Ishikawa (cell line): ENCODE measurements around the gene MYH7.

Experiments used
- CEBPB ChIP-seq: IDR thresholded peaks from 2 replicates; pipeline ENCODE4 v1.6.1; 2012
- CREB1 ChIP-seq: IDR thresholded peaks from 2 replicates; pipeline ENCODE4 v1.6.1; 2012; ENCODE audit warnings: low read depth
- EGR1 ChIP-seq: IDR thresholded peaks from 2 replicates; pipeline ENCODE4 v1.6.1; 2012
- EP300 ChIP-seq: IDR thresholded peaks from 2 replicates; pipeline ENCODE4 v1.6.1; 2012; ENCODE audit warnings: borderline replicate concordance
- FOXM1 ChIP-seq: IDR thresholded peaks from 2 replicates; pipeline ENCODE4 v1.6.1; 2012; ENCODE audit warnings: low read depth, borderline replicate concordance
- MAX ChIP-seq: IDR thresholded peaks from 2 replicates; pipeline ENCODE4 v1.6.1; 2012
- NFIC ChIP-seq: IDR thresholded peaks from 2 replicates; pipeline ENCODE4 v1.6.1; 2012
- RAD21 ChIP-seq: IDR thresholded peaks from 2 replicates; pipeline ENCODE4 v1.6.1; 2012; ENCODE audit warnings: low read depth
- REST ChIP-seq: IDR thresholded peaks from 2 replicates; pipeline ENCODE4 v1.6.1; 2012; ENCODE audit warnings: low read depth, mild to moderate bottlenecking
- TAF1 ChIP-seq: IDR thresholded peaks from 2 replicates; pipeline ENCODE4 v1.6.1; 2012; ENCODE audit warnings: low read depth, mild to moderate bottlenecking
- TCF12 ChIP-seq: IDR thresholded peaks from 2 replicates; pipeline ENCODE4 v1.6.1; 2012; ENCODE audit warnings: low read depth
- TEAD4 ChIP-seq: IDR thresholded peaks from 2 replicates; pipeline ENCODE4 v1.6.1; 2012
- YY1 ChIP-seq: IDR thresholded peaks from 2 replicates; pipeline ENCODE4 v1.6.1; 2012; ENCODE audit warnings: low read depth
- ZBTB7A ChIP-seq: IDR thresholded peaks from 2 replicates; pipeline ENCODE4 v1.6.1; 2012; ENCODE audit warnings: low read depth
- TF ChIP-seq, protein P1 (sequence below): IDR thresholded peaks from 2 replicates; pipeline ENCODE4 v1.6.1; 2012

MYH7 gene

DNA sequence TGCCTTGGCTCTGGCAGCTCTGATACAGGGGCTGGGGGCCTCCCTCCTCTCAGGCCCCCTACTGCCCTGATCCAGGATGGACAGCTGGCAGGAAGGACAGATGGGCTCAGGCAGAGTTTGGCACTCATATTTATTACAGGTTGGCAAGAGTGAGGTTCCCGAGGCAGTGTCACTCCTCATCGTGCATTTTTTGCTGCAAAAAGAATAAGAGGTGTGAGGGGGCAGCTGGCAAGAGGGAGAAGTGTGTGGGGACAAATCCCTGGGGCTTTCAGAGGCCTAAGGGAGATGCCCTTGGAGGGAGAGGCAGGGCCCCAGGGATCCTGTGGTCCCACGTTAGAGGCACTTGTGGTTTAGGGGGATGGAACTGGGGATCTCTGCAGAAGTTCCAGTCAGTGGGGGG lies 53.6 kb downstream of the MYH7 start:
- TF ChIP-seq RAD21: no peak
- no peak for TF ChIP-seq MAX
- TF ChIP-seq REST: no peak
- TF ChIP-seq, protein P1, sequence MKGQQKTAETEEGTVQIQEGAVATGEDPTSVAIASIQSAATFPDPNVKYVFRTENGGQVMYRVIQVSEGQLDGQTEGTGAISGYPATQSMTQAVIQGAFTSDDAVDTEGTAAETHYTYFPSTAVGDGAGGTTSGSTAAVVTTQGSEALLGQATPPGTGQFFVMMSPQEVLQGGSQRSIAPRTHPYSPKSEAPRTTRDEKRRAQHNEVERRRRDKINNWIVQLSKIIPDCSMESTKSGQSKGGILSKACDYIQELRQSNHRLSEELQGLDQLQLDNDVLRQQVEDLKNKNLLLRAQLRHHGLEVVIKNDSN: no peak
- no peak for TF ChIP-seq TEAD4
- TF ChIP-seq EP300: no peak
- TF ChIP-seq CEBPB: no peak
- no peak for TF ChIP-seq TCF12
- TF ChIP-seq YY1: no peak
- TF ChIP-seq ZBTB7A: no peak
- no peak for TF ChIP-seq CREB1
- no peak for TF ChIP-seq NFIC
- no peak for TF ChIP-seq TAF1
- TF ChIP-seq FOXM1: no peak
- no peak for TF ChIP-seq EGR1

DNA sequence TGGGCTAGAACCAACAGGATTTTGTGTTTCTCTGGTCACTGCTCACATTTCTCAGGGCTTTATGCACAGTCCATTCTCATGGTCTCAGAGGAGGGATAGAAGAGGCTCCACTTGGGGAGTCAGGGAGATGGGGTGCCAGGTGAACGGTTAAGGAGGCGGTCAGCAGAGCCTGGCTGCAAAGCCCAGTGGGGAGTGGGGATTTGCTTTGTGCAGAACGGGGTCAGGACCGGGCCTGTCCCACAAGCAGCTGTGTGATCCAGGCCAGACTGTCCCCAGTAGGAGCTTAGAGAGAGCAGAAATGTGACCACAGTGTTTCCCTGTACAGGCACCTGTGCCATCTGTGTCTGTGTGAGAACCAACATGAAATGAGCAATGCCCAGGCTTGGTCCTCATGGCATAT lies 54.5 kb downstream of the MYH7 start:
- no peak for TF ChIP-seq EP300
- no peak for TF ChIP-seq NFIC
- no peak for TF ChIP-seq YY1
- TF ChIP-seq ZBTB7A: no peak
- TF ChIP-seq RAD21: no peak
- no peak for TF ChIP-seq TAF1
- TF ChIP-seq EGR1: no peak
- no peak for TF ChIP-seq TCF12
- TF ChIP-seq FOXM1: no peak
- TF ChIP-seq, protein P1: no peak
- TF ChIP-seq REST: no peak
- TF ChIP-seq CEBPB: no peak
- no peak for TF ChIP-seq CREB1
- no peak for TF ChIP-seq TEAD4
- no peak for TF ChIP-seq MAX

DNA sequence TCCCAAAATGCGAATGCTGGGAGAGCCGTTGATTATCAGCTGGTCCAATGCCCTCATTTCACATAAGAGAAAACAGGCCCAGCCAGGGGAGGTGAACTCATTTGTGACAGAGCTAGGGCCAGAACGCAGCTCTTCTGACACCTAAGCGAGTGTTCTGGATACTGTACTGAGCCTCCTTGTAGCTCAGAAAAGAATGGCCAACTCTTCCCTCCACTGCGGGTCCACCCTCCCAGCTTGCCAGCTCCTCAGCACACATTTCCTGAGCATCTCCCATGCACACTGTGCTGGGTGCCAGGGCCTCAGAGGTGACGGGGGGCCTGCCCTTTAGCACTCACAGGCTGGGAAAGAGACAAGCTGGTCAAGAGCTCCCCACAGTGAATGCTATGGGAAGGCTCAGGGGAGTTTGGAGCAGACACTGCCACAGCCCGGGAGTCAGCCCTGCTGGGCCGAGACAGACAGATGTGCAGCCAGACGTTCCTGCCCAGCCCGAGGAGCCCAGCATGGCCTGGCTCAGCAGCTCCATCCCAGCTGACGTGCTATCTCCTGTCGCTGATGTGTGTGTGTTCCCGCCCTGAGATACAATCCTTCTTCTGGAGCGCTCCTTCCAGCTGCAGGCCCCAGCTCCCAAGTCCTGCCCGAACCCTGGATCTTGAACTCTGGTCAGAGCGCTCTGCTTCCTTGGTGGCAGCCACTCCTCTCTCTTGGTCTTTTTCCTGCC lies 55.1 kb downstream of the MYH7 start:
- TF ChIP-seq NFIC (no peak), REST (no peak), EGR1 (no peak), CREB1 (no peak), TAF1 (no peak), EP300 (no peak), YY1 (no peak), FOXM1 (no peak), TCF12 (no peak), ZBTB7A (no peak), MAX (no peak), TEAD4 (no peak)
- TF ChIP-seq, protein P1: no peak
